Fibroblast of mammary gland (primary cell): ENCODE results near the gene PDIK1L.

ENCODE experiments used
- DNase-seq: peaks from one replicate; pipeline ENCODE4 v3.0.0-alpha.2; 2010; ENCODE audit warnings: low read depth
- H3K4me3 ChIP-seq: 2 replicates; pipeline ENCODE4 v1.5.1; 2011; ENCODE audit warnings: low read depth, mild to moderate bottlenecking, low read length, moderate library complexity; ENCODE audit not compliant: control insufficient read depth
- CTCF ChIP-seq: conservative IDR thresholded peaks from 2 replicates; pipeline ENCODE4 v1.5.1; 2011; ENCODE audit warnings: low read depth, low read length, inconsistent platforms; ENCODE audit not compliant: control insufficient read depth, insufficient read depth

Gene PDIK1L

GRCh38 chr1:26160527-26161414, 49.1 kb downstream of the PDIK1L start:
- no peak overlapping the region for H3K4me3 ChIP-seq

GRCh38 chr1:26161415-26162219, 50.0 kb downstream of the PDIK1L start:
- H3K4me3 ChIP-seq, result peak overlapping the region; percentile 16
- TF ChIP-seq CTCF, result no peak
- peak; percentile 25 for DNase-seq

More at GRCh38 chr1:26160527-26161414, 49.1 kb downstream of the PDIK1L start:
- no peak for DNase-seq
- no peak for TF ChIP-seq CTCF

- peak; percentile 11 for DNase-seq
- peak overlapping the region; percentile 4 for H3K4me3 ChIP-seq
- no peak for TF ChIP-seq CTCF
Measured at GRCh38 chr1:26162220-26162709, 50.6 kb downstream of the PDIK1L start.

GRCh38 chr1:26163684-26164035, 52.0 kb downstream of the PDIK1L start:
- no peak overlapping the region for H3K4me3 ChIP-seq
- DNase-seq, result no peak
- no peak for TF ChIP-seq CTCF

GRCh38 chr1:26164036-26164860, 52.6 kb downstream of the PDIK1L start:
- H3K4me3 ChIP-seq, result peak overlapping the region; percentile 24
- TF ChIP-seq CTCF, result no peak
- peak; percentile 9 for DNase-seq
